Gastrocnemius medialis (tissue), 4 donors: ENCODE measurements around the gene BORCS6.
A peak's percentile ranks its signal among the peaks of the same experiment; 100 is the strongest.

Experiments
- POLR2A ChIP-seq, 2 donors: fragments of 450-650 bp; IDR thresholded peaks; one replicate each; pipeline ENCODE4 v1.6.1; 2017; ENCODE audit warnings: antibody characterized with exemption in 2 of 2, mild to moderate bottlenecking in 2 of 2, moderate library complexity in 2 of 2
- TF ChIP-seq, protein P1 (sequence below), 5 experiments: fragments of 450-650 bp in 3 of 5; fragments of 200-600 bp in 2 of 5; sonication (generic) in 2 of 5; IDR thresholded peaks in 4 of 5; conservative IDR thresholded peaks in 1 of 5; 1 replicate in 4 of 5; 2 replicates in 1 of 5; pipeline ENCODE4 v1.5.1; 2016 to 2019; ENCODE audit warnings: antibody characterized with exemption in 5 of 5, mild to moderate bottlenecking in 3 of 5, moderate library complexity in 3 of 5

DNA sequence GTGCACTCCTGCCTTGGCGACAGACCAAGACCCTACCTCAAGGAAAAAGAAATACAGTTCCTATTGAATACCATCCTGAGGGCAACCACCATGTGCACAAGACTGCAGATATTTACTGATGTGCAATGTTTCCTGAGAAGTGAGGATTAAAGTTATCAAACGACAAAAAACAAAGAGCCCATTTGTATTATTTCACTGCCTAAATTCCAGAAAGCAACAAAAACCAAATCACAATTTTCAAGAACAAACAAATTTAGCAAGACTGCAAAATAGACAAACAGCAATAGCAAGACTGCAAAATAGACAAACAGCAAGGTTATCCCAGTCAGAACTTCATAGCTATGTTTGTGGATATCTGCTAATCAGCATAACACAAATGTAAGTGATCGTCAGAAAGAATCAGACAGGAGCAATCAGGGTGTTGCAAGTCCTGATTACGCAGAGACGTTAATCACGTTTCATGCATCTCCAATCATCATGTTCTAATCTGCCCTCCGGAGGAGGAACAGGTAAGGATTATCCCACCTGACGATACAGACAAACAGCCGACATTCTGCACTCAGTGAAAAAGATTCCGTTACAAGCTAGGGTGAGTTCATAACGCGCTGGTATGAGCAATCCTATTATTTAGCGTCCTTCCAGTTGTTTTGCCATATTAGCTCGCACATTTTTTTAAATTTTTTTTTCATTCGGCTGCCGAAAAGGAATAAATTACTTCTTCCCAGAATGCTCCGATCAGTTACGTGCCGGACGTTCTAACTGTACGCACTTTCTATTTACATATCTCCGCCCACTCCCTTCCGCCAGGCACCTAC is 16.7 kb downstream of the BORCS6 start:
- TF ChIP-seq, protein P1, sequence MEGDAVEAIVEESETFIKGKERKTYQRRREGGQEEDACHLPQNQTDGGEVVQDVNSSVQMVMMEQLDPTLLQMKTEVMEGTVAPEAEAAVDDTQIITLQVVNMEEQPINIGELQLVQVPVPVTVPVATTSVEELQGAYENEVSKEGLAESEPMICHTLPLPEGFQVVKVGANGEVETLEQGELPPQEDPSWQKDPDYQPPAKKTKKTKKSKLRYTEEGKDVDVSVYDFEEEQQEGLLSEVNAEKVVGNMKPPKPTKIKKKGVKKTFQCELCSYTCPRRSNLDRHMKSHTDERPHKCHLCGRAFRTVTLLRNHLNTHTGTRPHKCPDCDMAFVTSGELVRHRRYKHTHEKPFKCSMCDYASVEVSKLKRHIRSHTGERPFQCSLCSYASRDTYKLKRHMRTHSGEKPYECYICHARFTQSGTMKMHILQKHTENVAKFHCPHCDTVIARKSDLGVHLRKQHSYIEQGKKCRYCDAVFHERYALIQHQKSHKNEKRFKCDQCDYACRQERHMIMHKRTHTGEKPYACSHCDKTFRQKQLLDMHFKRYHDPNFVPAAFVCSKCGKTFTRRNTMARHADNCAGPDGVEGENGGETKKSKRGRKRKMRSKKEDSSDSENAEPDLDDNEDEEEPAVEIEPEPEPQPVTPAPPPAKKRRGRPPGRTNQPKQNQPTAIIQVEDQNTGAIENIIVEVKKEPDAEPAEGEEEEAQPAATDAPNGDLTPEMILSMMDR (IDR thresholded peaks at IDR 0.05 in 4 of 5, conservative IDR thresholded peaks at IDR 0.05 in 1 of 5) = peak in 1 of 5 experiments; percentile 9
- peak; percentile 99 to 100 for TF ChIP-seq POLR2A (IDR thresholded peaks at IDR 0.05)
